ENCODE data around the gene STK25.

GRCh38 chr2:241445426-241445825 is 63.0 kb downstream of the STK25 start:
- TF ChIP-seq CTCF (IDR thresholded peaks at IDR 0.05) (no peak), POLR2A (IDR thresholded peaks at IDR 0.05) (no peak), EP300 (IDR thresholded peaks at IDR 0.05) (no peak)

Measured in ovary (tissue), 3 donors.